ENCODE measurements around the gene ATF6B.

ATF6B gene

DNA sequence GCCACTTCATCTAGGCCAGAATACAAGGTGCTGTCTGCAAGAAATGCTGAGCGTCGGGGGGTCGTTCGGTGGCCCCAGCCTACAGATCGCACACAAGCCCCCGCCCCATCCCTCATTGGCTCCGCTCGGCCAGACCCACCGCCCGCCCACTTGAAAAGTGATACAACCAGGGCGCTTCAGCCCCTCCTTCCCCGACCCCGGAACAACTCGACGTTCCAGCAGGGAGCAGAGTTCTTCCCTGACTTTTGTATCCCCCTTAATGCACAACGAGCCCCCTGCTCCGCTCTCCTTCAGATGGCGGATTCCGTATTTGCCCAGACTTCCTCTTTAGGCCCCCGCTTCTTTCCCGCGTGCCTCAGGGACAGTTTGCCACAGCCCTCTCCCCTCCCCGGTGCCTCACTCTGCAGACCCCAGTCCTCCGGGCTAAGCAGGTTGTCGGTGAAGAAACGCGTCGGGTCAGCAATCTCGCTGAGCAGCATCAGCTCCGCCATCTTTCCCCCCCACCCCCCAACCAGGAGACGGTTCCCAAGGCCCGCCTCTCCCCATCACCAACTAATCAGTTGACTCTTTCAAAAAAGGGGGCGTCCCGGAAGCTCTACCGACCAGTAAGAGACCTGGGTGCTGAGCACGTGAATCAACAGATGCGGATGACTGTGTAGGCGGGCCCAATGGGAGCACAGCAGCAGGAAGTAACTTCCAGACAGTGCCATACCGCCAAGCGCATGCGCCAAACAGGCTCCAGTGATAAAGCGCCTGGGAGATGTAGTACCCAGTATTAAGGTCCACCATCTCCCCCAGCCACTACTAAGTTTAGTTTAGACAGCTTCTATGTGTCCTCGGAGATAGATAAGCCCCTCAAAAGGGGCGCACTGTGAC is at the start of gene ATF6B:
TSS of gene ATF6B (minus strand) at position 530 of the 876 bp plus-strand sequence. CDS start at position 491, 39 bp downstream.
- peak; percentile 90 for DNase-seq (ENCODE audit: low spot score)

DNA sequence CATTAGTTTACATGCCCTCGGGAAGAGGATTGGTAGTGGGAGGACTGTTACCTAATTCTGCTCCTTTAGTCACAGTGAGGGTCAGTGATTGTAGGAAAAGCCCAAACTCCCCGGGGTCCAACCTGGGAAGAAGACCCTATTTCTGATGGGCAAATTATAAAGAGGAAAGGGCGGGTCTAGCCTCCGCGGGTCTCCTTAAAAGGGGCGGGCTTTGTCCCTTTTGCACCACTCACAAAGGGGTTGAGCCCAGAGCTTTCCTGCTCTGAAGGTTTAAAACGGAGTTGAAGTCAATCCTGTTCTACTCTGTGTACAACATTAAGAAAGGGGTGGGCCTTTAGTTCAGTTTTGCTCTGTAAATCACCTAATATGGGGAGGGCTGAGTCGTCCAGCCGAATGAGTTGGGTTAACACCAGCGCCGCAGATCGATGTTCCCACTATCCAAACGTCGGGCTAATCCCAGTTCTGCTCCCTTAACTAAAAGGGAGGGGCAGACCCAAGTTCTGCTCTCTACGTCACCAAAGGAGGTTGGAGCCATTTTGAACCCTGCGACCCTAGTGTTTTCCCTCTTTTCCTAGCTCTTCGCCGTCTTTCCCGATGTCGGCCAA is 49.2 kb upstream of the ATF6B start:
- DNase-seq (ENCODE audit: low spot score) = no peak

DNA sequence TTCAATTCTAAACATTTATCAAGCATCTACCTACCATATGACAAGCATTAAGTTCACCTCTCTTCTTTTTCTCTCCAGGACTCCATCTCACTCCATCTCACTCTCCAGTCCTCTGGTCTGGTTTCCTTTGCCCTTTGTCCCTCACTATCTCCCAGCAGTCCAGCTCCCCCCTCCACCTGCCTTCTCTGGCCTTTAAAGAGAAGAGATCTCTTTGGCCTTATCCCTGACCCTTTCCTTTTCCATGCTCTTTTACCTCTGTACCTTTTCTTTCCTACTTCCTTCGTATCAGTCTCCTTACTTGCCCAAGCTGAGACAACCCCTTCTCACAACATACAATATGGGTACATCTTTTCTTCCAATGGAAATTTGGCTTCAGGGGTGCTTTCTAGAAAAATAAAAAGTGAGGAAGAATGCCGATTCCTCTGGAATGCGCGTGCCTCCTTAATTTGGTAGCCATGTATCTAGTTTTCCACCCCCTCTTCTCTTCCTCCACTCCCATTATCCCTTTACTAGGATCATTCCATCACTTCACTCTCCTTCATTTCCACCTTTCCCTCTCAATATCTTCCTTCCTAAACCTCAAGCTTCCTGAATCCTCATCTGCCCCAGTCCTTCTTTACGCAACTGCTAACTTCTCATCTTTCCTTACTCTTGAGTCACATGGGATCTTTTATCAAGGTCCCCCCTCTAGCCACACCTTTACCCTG is 48.6 kb upstream of the ATF6B start:
- no peak for DNase-seq (ENCODE audit: low spot score)

DNA sequence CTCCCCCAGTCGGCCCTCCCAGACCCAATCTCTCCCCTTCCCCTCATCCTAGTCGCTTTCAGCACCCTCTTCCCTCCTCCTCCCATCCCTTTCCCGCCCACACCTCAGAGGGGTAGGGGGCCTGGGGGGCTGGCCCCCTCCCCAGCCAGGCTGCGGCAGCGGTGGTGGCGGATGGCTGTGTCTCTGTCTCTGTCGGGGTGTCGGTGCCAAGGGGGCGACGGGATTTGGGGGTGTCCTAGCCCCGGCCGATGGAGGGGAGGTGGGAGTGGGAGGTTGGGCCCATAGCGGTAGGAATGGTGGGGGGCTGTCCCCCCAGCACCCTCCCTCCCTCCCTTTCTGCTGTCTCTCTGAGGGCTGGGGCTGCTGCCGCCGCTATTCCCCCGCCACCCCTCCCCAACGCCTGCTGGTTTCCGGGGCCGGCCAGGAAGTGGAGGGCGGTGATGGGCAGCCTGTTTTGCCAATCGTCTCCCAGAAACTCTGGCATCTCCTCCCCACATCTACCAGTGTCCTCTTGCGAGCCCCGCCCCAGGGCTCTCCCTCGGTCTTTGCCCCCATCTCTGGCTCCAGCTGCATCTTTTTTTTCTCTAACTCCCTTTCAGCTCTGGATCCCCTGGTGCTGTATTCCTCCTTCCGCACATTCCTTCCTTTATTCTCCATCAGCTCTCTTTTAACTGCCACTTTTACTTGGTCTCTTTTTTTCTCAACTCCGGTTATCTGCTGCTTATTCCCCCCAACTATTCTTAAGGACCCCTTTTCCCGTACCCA is 47.8 kb upstream of the ATF6B start, which contains the start of gene AGPAT1:
TSS of gene AGPAT1 (minus strand) at position 374 of the 765 bp plus-strand sequence. CDS start 4,588 bp downstream, outside the sequence.
- DNase-seq (ENCODE audit: low spot score) = peak; percentile 93

DNA sequence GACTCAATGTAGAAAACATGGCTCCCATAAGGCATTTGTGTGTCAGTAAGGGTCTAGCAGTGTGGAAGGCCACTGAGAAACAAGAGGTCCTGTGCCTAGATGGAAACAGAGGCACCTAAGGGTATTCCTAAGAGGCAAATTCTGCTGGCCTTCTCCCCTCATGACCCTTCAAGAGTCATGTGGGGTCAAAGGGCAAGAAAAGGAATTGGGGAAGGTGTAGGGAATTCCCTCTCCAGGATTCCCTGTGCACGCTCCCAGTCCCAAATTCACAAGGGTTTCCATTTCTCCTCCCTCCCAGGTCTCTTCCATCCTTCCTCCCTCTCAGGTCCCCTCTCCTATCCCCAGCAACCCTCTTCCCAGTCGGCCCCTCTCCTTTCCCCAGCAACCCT is 47.3 kb upstream of the ATF6B start:
- no peak for DNase-seq (ENCODE audit: low spot score)

DNA sequence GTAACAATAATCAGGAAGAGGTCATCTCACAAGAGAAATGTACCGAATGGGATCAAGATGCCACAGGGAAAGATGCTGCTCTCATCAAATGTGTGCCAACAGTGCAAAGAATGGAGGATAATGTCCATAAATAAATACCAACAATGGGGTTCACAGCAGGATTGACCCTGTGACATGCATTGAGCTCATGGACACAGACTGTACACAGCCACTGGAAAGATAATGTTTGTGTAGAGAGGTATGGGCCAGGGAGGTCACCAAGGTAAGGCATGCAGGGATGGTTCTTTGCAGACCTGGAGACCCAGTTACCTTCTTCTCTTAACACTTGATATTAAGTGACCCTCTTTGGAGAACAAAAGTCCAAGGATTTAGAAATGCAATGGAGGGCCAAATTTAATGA is 46.4 kb upstream of the ATF6B start:
- no peak for DNase-seq (ENCODE audit: low spot score)

DNA sequence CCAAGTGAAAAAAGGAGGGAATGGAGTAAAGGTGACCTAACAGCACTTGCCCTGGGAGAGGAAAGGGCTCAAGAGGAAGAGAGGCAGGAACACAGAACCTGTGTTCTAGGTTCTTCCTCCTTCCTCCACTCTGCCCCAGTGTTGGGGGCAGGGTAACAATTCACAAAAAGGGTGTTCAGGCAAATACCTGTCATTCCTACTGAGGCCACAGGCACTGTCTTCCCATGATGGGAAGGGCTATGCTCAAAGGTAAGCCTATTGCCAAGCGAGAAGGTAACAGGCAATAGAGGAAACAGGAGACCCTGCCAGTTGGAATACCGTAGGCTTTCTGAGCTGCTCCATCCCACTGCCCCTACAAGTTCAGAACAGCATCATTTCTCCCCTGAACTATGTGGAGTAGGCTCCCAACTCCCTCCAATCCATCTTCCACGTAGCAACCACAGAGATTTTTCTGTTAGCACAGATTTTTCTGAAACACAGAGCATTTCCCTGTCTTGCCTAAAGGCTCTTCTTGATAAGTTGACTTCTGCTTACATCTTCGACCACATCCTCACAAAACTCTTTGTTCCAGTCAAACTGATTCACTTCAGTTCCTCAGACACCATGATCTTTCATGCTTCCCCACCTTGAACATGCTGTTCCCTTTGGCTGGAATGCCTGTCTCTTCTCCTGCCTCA is 45.1 kb upstream of the ATF6B start:
- DNase-seq (ENCODE audit: low spot score) = no peak

DNA sequence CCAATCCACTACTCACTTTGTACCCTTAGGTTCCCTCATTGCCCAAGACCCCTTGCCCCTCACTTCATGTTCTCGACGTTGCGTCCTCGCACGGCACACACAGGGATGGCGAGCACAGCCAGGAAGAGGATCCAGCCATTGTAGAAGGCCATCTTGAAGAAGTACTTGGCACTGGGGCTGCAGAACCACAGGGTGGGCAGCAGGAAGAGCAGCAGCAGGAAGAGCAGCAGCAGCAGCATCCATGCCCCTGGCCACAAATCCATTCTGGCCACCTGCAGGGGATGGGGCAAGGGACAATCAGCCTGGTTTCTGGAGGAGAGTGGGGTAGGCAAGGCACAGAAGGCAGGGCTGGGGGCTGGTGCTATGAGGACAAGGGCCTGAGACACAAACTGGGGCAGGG is 43.2 kb upstream of the ATF6B start:
- DNase-seq (ENCODE audit: low spot score) = no peak

DNA sequence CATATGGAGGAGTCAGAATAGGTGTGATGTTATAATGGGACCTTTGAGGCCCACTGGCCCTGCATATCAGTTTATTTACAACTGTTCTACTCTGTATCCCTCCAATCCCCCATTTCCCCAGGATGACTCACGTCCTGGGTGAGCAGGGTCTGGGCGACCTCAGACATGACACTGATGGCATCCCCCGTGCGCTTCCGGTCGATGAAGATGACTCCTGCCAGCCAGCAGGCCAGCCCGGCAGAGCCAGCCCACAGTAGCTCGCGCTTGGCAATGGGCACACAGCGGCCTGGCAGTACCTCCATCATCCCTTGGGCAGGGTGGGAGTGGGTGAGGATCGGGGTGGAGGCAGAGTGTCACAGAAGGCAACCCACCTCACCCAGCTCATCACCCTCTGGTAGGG is 42.2 kb upstream of the ATF6B start:
- no peak for DNase-seq (ENCODE audit: low spot score)

DNA sequence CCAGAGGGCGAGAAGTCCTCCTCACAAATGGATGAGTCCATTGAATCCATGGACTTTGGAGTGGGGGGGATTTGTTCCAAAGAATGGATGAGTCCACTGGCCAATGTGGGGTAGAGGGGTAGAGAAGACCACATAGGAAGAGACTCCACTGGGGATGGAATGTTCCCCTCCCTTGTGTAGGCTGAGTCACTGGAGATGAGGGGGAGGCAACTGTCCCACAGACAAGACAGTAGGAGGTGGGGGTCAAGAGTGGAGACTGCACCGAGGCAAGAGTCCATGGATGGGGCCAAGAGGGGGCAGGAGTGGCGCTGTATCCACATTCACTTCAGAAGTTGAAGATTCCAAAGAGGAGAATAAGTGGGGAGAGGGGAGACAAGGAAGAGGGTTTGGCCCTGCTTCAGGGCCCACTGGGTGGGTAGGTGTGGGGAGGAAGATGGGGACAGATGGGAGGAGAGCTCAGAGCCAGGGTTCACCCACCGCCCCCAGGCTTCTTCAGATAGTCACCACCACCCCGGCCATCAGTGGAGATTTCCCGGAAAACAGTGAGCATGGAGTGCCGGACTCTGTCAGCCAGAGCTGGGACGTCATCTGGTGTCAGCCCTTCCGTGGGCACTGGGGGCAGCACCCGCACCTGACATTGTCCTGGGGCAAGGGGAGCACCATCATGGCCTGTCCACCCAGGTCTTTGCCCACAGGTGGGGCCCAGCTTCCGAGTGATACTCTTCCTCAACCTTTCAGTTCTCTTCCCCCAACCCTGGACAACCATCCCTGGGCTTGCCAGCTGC is 41.0 kb upstream of the ATF6B start:
- DNase-seq (ENCODE audit: low spot score) = no peak

DNA sequence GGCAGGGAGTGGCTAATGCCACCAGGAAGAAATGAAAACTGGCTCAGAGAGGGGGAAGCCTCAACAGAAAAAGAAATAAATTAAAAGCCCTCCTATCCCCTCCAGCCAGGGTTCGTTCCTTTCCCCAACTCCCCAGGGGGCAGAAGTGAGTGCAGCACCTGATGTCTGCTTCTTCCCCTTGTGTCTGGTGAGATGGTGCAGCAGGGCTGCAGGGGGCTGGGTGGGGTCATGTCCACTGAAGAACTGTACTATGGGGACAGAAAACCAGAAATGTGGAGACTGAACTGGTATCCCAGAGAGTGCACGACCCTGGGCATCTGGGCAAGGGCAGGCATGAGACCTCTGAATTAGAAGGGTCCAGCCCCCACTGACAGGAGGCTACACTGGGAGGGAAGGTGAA is 40.3 kb upstream of the ATF6B start:
- DNase-seq (ENCODE audit: low spot score) = no peak

DNA sequence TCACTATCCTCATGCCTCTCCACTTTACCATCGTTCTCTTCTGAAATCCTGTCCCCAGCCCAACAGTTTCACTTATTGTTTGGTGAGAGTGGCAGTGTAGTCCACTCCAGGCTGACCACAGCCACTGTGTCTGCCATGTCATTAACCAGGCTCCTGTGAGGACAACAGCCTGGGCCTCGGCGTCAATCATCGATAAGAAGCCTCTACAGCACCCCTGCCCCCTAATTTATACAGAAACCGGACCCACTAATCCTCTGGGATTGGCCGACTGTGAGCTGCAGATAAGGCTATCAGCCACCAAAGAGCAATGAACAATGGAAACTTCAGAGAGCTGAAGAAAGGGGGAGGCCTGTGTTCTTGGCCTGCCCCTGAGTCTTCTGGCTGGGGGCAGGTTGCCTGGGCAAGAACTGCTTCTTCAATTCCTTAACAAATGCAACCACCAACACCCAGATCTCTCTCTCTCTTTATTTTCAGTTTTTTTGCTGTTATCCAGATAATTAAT is 39.8 kb upstream of the ATF6B start:
- DNase-seq (ENCODE audit: low spot score) = no peak

DNA sequence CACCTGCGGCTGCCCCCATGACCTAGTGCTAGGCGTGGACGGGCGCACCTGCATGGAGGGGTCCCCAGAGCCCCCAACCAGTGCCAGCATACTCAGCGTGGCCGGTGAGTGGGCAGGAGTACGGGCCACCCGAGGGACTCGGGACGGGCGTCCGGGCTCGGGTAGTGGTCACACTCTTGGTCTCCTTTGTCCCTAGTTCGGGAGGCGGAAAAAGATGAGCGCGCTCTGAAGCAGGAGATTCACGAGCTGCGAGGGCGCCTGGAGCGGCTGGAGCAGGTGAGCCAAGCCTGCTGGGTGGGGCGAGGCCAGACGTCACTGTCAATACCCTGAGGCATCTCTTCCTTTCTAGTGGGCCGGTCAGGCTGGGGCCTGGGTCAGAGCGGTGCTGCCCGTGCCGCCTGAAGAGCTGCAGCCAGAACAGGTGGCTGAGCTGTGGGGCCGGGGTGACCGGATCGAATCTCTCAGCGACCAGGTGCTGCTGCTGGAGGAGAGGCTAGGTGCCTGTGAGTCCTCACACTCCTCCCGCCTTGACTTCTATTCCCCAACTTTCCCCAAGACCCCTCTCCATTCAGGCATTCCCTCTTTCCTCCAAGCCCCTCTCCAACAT is 39.2 kb upstream of the ATF6B start:
- DNase-seq (ENCODE audit: low spot score) = no peak

DNA sequence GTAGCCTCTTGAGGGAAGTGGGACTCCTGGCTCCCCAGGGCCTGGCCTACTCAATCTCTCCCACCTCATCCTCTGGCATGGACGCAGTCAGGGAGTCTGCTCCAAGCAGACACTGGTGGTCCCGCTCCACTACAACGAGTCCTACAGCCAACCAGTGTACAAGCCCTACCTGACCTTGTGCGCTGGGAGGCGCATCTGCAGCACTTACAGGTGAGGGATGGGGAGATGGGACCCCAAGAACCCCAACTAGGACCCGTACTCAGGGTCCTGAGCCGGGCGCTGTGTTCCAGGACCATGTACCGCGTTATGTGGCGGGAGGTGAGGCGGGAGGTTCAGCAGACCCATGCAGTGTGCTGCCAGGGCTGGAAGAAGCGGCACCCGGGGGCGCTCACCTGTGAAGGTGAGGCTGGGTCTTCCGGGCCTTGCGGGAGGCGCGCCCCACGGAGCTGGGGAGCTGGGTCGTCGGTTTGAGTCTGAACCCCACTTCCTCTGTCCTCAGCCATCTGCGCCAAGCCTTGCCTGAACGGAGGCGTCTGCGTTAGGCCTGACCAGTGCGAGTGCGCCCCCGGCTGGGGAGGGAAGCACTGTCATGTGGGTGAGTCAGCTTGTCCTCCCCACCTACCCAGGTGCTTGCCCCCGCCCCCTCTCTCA is 38.5 kb upstream of the ATF6B start:
- no peak for DNase-seq (ENCODE audit: low spot score)

DNA sequence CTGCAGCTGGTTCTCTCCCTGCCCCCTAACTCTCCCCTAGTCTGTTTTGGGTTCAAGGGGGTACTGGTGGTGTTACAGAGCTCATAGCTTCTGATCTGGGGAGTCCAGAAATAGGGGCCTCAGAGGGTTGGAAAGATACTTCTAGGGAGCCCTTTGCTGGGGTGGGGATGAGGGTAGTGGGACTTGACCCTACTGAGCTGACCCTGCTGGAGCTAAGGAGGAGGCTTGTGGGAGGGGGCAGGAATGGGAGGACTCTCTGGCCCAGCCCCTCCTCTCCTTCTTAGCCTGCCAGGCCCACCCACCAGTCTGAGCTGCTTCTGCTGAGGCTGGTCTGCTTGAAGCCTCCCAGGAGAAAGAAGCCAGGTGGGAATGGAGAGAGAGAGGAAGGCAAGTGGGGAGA is 36.2 kb upstream of the ATF6B start, which contains the start of gene EGFL8:
TSS of gene EGFL8 (plus strand) at position 301 of the 400 bp plus-strand sequence. CDS start 1,571 bp downstream, outside the sequence.
- DNase-seq (ENCODE audit: low spot score) = no peak

DNA sequence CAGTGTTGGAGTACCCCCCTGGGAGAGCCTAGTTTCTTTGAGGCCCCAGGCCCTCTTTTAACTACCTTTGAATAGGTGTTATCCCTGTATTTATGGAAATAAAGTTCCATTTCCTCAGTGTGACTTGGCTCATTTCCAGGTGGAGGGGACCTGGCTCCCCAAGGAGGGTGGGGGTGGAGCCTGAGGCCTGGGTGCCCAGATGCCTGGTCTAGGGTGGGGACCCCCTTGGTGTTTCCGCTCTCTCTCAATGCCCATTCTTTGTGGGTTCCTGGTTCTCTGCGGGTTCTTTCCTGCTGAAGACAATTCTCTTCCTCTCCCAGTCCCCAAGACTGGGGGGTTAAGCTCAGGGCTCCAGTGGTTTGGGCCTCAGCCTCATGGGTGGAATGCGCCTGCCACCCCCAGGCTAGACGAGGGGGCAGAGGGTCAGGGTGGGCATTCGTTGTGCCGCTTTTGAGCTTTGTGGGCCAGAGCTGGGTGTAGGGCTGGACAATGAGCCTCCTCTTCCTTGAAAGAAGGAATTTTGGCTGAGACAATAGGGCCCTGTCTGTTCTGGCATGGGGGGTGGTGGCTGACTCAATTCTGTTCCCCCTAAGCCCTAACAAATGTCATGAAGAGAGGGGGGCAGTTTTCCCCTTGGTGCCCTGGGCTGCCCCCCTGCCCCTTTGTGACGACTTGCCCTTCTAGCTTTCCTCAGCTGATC is 35.7 kb upstream of the ATF6B start:
- DNase-seq (ENCODE audit: low spot score) = no peak

DNA sequence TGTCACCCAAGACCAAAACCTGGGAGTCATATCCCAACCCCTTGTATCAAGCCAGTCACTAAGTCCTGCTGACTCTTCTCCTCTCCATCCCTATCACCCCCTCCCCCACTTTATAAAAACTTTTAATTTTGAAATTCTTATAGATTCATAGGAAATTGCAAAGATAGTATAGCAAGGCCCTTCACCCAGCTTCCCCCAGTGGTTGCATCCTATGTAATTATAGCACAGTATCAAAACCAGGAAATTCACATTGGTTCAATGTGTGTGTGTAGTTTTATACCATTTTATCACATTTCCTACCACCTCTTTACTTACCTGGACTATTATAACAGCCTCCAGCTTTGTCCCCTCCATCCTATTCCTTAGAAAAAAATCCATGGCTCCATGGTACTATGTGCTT is 30.0 kb upstream of the ATF6B start:
- DNase-seq (ENCODE audit: low spot score) = no peak

DNA sequence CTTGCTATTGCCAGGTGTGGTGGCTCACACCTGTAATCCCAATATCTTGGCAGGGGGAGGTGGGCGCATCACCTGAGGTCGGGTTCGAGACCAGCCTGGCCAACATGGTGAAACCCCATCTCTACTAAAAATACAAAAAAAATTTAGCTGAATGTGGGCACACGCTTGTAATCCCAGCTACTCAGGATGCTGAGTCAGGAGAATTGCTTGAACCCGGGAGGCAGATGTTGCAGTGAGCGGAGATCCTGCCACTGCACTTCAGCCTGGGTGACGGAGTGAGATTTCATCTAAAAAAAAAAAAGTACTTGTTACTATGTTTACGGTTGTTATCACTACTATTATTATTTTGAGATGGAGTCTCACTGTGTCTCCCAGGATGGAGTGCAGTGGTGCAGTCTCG is 28.8 kb upstream of the ATF6B start:
- DNase-seq (ENCODE audit: low spot score) = no peak
